Measurements from ENCODE around the gene SLC9A9. TPM values are rescaled to one million over a fixed set of nuclear protein-coding genes. Genes with fewer than 3 reads are reported as not detected.

SLC9A9 gene
- total RNA-seq, 1 experiment from 2014 or later, result 1.5 TPM

DNA sequence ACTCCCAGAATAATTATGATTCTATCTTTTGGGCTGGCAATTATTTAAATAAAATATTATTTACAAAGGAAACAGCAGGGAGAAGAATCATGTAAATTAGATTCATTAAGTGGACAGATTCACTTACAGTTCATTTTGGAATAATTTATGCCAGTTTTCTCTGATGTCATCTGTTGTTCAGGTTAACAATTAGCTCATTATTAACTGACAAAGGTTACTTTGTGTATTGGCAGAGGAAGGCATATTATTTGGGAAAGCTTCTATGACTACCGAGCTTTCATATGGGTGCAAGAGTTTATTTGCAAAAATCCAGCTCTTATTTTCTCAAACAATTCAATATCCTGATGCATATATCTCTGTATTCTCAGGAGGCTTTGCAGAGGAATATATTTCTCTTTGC, 504.3 kb downstream of the SLC9A9 start:
- no peaks in the 10 kb centered on the region for H3K27me3 Mint-ChIP-seq (ENCODE audit: unreplicated experiment)
- no peak overlapping the region for H3K4me3 Mint-ChIP-seq (ENCODE audit: low read depth, unreplicated experiment)
- H3K27ac Mint-ChIP-seq (ENCODE audit: unreplicated experiment), result no peak overlapping the region
- TF ChIP-seq, protein P1, sequence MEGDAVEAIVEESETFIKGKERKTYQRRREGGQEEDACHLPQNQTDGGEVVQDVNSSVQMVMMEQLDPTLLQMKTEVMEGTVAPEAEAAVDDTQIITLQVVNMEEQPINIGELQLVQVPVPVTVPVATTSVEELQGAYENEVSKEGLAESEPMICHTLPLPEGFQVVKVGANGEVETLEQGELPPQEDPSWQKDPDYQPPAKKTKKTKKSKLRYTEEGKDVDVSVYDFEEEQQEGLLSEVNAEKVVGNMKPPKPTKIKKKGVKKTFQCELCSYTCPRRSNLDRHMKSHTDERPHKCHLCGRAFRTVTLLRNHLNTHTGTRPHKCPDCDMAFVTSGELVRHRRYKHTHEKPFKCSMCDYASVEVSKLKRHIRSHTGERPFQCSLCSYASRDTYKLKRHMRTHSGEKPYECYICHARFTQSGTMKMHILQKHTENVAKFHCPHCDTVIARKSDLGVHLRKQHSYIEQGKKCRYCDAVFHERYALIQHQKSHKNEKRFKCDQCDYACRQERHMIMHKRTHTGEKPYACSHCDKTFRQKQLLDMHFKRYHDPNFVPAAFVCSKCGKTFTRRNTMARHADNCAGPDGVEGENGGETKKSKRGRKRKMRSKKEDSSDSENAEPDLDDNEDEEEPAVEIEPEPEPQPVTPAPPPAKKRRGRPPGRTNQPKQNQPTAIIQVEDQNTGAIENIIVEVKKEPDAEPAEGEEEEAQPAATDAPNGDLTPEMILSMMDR (IDR thresholded peaks at IDR 0.05; ENCODE audit: unreplicated experiment), result no peak
- H3K9me3 Mint-ChIP-seq (ENCODE audit: low read depth, unreplicated experiment), result no peaks in the 10 kb centered on the region
- no peaks in the 10 kb centered on the region for H3K36me3 Mint-ChIP-seq (ENCODE audit: insufficient read depth, unreplicated experiment)
- DNase-seq, result no peak
- no TSS peak for BruUV-seq (replicated peaks)
- no peaks in the 10 kb centered on the region for H3K4me1 Mint-ChIP-seq (ENCODE audit: low read depth, unreplicated experiment)
- CTCF ChIA-PET, result no interaction called here
- intact Hi-C loops (cut with micrococcal nuclease; ENCODE audit: unreplicated experiment), result no loop called here

DNA sequence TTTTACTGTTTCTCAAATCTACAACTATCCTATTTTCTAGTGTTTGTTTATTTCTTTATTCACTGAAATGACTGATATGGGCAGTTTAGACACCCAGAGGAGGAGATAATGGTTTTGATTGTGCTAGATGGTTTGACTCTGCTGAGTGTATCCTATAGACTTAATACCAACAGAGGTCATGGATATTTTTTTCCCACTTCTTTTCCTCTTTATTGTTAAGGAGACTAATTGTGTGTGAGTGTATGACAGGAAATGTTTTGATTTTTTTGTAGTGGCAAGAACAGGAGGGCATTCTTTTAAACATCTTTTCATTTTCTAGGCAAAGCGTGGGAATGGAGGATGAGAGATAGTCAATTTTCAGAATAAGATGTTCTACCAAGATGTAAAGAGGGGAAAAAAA, 505.2 kb downstream of the SLC9A9 start:
- no peak overlapping the region for H3K27ac Mint-ChIP-seq (ENCODE audit: unreplicated experiment)
- no peak overlapping the region for H3K4me3 Mint-ChIP-seq (ENCODE audit: low read depth, unreplicated experiment)
- no peak for DNase-seq
- no peaks in the 10 kb centered on the region for H3K27me3 Mint-ChIP-seq (ENCODE audit: unreplicated experiment)
- H3K36me3 Mint-ChIP-seq (ENCODE audit: insufficient read depth, unreplicated experiment), result no peaks in the 10 kb centered on the region
- H3K4me1 Mint-ChIP-seq (ENCODE audit: low read depth, unreplicated experiment), result no peaks in the 10 kb centered on the region
- H3K9me3 Mint-ChIP-seq (ENCODE audit: low read depth, unreplicated experiment), result no peaks in the 10 kb centered on the region
- TF ChIP-seq, protein P1 (IDR thresholded peaks at IDR 0.05; ENCODE audit: unreplicated experiment), result no peak
- intact Hi-C loops (cut with micrococcal nuclease; ENCODE audit: unreplicated experiment), result no loop called here
- CTCF ChIA-PET, result no interaction called here
- no TSS peak for BruUV-seq (replicated peaks)

DNA sequence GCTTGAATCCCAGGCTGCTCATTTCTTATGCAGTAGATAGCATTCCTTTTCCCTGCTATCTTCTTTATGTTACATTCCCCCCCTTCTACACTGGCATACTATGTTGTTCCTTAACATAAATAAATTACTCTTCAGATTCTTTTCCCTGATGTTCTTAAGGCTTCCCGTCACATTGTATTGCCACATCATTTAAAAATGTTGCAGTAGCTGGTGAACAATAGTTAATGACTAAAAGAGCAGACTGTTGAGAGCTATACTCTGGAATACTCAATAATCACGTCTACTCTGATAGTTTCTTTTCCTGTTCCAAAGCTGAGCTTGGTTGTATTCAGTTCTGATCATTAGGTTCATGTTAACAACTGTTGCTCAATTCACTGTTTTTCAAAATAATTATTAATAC, 508.8 kb downstream of the SLC9A9 start:
- Mint-ChIP-seq H3K27ac (ENCODE audit: unreplicated experiment) (no peak overlapping the region), H3K36me3 (ENCODE audit: insufficient read depth, unreplicated experiment) (no peaks in the 10 kb centered on the region), H3K9me3 (ENCODE audit: low read depth, unreplicated experiment) (no peaks in the 10 kb centered on the region), H3K27me3 (ENCODE audit: unreplicated experiment) (peaks cover 8% of the 10 kb centered on the region), H3K4me1 (ENCODE audit: low read depth, unreplicated experiment) (no peaks in the 10 kb centered on the region), H3K4me3 (ENCODE audit: low read depth, unreplicated experiment) (no peak overlapping the region)
- no TSS peak for BruUV-seq (replicated peaks)
- TF ChIP-seq, protein P1 (IDR thresholded peaks at IDR 0.05; ENCODE audit: unreplicated experiment), result no peak
- no peak for DNase-seq
- intact Hi-C loops (cut with micrococcal nuclease; ENCODE audit: unreplicated experiment), result no loop called here
- CTCF ChIA-PET, result interaction anchor here (1.2 kb wide), 1 partner anchor 9 kb away, joined by 3 read pairs; no protein-coding TSS in a partner anchor

DNA sequence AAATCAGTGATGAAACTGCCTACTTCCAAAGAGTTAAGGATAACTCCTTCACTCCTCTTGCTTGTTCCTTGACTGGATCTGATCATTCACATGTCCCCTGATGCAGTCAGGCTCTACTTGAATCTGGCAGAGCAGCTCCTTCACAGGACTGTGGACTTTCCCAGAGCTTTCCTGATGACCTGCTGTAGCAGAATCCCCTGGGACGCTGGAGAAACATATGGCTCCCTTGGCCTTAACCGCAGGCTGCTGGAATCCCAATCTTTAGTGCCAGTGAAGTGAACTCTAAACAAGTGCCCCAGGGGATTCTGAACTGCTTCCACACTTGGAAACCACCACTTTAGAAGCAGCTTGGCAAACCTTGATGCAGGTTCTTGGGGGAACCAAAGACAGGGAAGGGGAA, 510.9 kb downstream of the SLC9A9 start:
- peaks cover 8% of the 10 kb centered on the region for H3K27me3 Mint-ChIP-seq (ENCODE audit: unreplicated experiment)
- intact Hi-C loops (cut with micrococcal nuclease; ENCODE audit: unreplicated experiment), result no loop called here
- no peaks in the 10 kb centered on the region for H3K36me3 Mint-ChIP-seq (ENCODE audit: insufficient read depth, unreplicated experiment)
- CTCF ChIA-PET, result interaction anchor here (0.9 kb wide), 1 partner anchor 29 kb away, joined by 3 read pairs; no protein-coding TSS in a partner anchor
- no peaks in the 10 kb centered on the region for H3K4me1 Mint-ChIP-seq (ENCODE audit: low read depth, unreplicated experiment)
- H3K27ac Mint-ChIP-seq (ENCODE audit: unreplicated experiment), result no peak overlapping the region
- no TSS peak for BruUV-seq (replicated peaks)
- TF ChIP-seq, protein P1 (IDR thresholded peaks at IDR 0.05; ENCODE audit: unreplicated experiment), result no peak
- no peaks in the 10 kb centered on the region for H3K9me3 Mint-ChIP-seq (ENCODE audit: low read depth, unreplicated experiment)
- no peak overlapping the region for H3K4me3 Mint-ChIP-seq (ENCODE audit: low read depth, unreplicated experiment)
- no peak for DNase-seq

All from Calu3 (cell line).